HepG2 (cell line): ENCODE measurements around the gene TTC32. TPM values are rescaled to one million over a fixed set of nuclear protein-coding genes. Genes with fewer than 3 reads are reported as not detected.
A peak's percentile ranks its signal among the peaks of the same experiment; 100 is the strongest.

Experiments used
- AHDC1 ChIP-seq: sonication (generic); formaldehyde crosslinking; IDR thresholded peaks from 2 replicates; pipeline ENCODE4 v1.5.1; 2020; ENCODE audit warnings: mild to moderate bottlenecking, missing genetic modification reagents, borderline replicate concordance
- GPN1 ChIP-seq: sonication (generic); formaldehyde crosslinking; IDR thresholded peaks from 2 replicates; pipeline ENCODE4 v1.5.1; 2020; ENCODE audit warnings: missing genetic modification reagents, borderline replicate concordance
- HIC2 ChIP-seq: sonication (generic); formaldehyde crosslinking; IDR thresholded peaks from 2 replicates; pipeline ENCODE4 v1.9.0; 2022; ENCODE audit warnings: low read depth, missing genetic modification reagents
- KDM4B ChIP-seq: sonication (generic); formaldehyde crosslinking; IDR thresholded peaks from 2 replicates; pipeline ENCODE4 v1.4.0; 2020; ENCODE audit warnings: missing genetic modification reagents
- PCBP1 ChIP-seq: fragments of 200-400 bp; formaldehyde crosslinking; IDR thresholded peaks from 2 replicates; pipeline ENCODE4 v1.6.1; 2017; ENCODE audit warnings: mild to moderate bottlenecking, low read depth, low read length, borderline replicate concordance
- PHF5A ChIP-seq: IDR thresholded peaks from one replicate; pipeline ENCODE4 v1.6.1; 2018; ENCODE audit warnings: low read depth, missing genetic modification reagents; ENCODE audit not compliant: unreplicated experiment
- POLR2AphosphoS2 ChIP-seq: IDR thresholded peaks from 2 replicates; pipeline ENCODE4 v1.6.1; 2011; ENCODE audit warnings: low read depth, low read length, improper control_type of control experiment
- STAT5B ChIP-seq: sonication (generic); formaldehyde crosslinking; IDR thresholded peaks from 2 replicates; pipeline ENCODE4 v1.4.0; 2020; ENCODE audit warnings: missing genetic modification reagents
- ZIK1 ChIP-seq: sonication (generic); formaldehyde crosslinking; IDR thresholded peaks from 2 replicates; pipeline ENCODE4 v1.5.0; 2020; ENCODE audit warnings: mild to moderate bottlenecking, low read depth, missing genetic modification reagents, borderline replicate concordance
- ZNF205 ChIP-seq: IDR thresholded peaks from 2 replicates; pipeline ENCODE4 v1.6.1; 2018; ENCODE audit warnings: missing biosample characterization, missing genetic modification reagents
- ZNF350 ChIP-seq: sonication (generic); formaldehyde crosslinking; IDR thresholded peaks from 2 replicates; pipeline ENCODE4 v1.4.0; 2020; ENCODE audit warnings: mild to moderate bottlenecking, low read depth, missing genetic modification reagents, borderline replicate concordance
- ZNF562 ChIP-seq: sonication (generic); formaldehyde crosslinking; IDR thresholded peaks from 2 replicates; pipeline ENCODE4 v1.8.0; 2022; ENCODE audit warnings: missing genetic modification reagents, borderline replicate concordance
- ZNF788 ChIP-seq: sonication (generic); formaldehyde crosslinking; IDR thresholded peaks from 2 replicates; pipeline ENCODE4 v1.5.0; 2020; ENCODE audit warnings: mild to moderate bottlenecking, missing genetic modification reagents, borderline replicate concordance
- ZNF878 ChIP-seq: sonication (generic); formaldehyde crosslinking; IDR thresholded peaks from 2 replicates; pipeline ENCODE4 v1.8.1; 2023; ENCODE audit warnings: mild to moderate bottlenecking, missing genetic modification reagents, moderate library complexity
- ZSCAN5A ChIP-seq: sonication (generic); formaldehyde crosslinking; IDR thresholded peaks from 2 replicates; pipeline ENCODE4 v1.8.0; 2022; ENCODE audit warnings: mild to moderate bottlenecking, missing genetic modification reagents, borderline replicate concordance
- ZSCAN9 ChIP-seq: IDR thresholded peaks from 2 replicates; pipeline ENCODE4 v1.6.1; 2016; ENCODE audit warnings: borderline replicate concordance
- polyA plus RNA-seq, 8 experiments: library from polyadenylated mRNA; depleted of rRNA in 3 of 8; stranded (reverse) in 7 of 8; unstranded in 1 of 8; fragments of >200 nt; fragmentation: Illumina TruSeq in 4 of 8; extraction: Trizol in 4 of 8; gene quantifications; 2 replicates each; pipeline versions ENCODE4 v1.2.1 to v1.2.3, GENCODE V29; 2011 to 2016; ENCODE audit warnings: low read depth in 4 of 8, missing spikeins in 1 of 8, mixed read lengths in 1 of 8; ENCODE audit not compliant: insufficient read depth in 1 of 8
- total RNA-seq, 5 experiments: library from RNA; depleted of rRNA; stranded (reverse); fragments of >200 nt; fragmentation: Illumina TruSeq; extraction: Trizol; gene quantifications; 2 replicates each; pipeline ENCODE4 v1.2.3, GENCODE V29; 2016; ENCODE audit warnings: low read depth in 1 of 5
- TF ChIP-seq, protein P1 (sequence below): sonication (generic); formaldehyde crosslinking; conservative IDR thresholded peaks from 2 replicates; pipeline ENCODE4 v1.4.0; 2020; ENCODE audit warnings: missing genetic modification reagents

The TTC32 gene
- total and polyA plus RNA-seq, 2 of the 13 experiments (the other 11 are each of a cell fraction or from before 2014, with no cell fraction given): 21.6 to 38.3 TPM

GRCh38 chr2:19901442-19902215 is at the start of gene TTC32 (continued):
- TF ChIP-seq AHDC1 (CRISPR knock-in tag) (no peak), HIC2 (CRISPR knock-in tag) (no peak; the same call in 1 of the 2 replicates), ZSCAN9 (CRISPR knock-in tag) (peak; percentile 78), GPN1 (CRISPR knock-in tag) (0 out of 2 replicates have a peak, but pooled peaks have one; percentile 70), ZNF788 (CRISPR knock-in tag) (peak; percentile 97), KDM4B (no peak), ZSCAN5A (CRISPR knock-in tag) (peak; percentile 17; the same call in 1 of the 2 replicates), ZNF205 (peak; percentile 92; the same call in 1 of the 2 replicates), POLR2AphosphoS2 (peak; percentile 79), ZNF350 (CRISPR knock-in tag) (peak; percentile 98), ZNF878 (no peak; the same call in 1 of the 2 replicates), ZIK1 (CRISPR knock-in tag) (peak; percentile 74; the same call in 1 of the 2 replicates), STAT5B (CRISPR knock-in tag) (peak; percentile 56; the same call in 1 of the 2 replicates), PCBP1 (no peak; the same call in 1 of the 2 replicates), PHF5A (CRISPR knock-in tag) (peak; percentile 37), ZNF562 (CRISPR knock-in tag) (no peak)
- TF ChIP-seq, protein P1, sequence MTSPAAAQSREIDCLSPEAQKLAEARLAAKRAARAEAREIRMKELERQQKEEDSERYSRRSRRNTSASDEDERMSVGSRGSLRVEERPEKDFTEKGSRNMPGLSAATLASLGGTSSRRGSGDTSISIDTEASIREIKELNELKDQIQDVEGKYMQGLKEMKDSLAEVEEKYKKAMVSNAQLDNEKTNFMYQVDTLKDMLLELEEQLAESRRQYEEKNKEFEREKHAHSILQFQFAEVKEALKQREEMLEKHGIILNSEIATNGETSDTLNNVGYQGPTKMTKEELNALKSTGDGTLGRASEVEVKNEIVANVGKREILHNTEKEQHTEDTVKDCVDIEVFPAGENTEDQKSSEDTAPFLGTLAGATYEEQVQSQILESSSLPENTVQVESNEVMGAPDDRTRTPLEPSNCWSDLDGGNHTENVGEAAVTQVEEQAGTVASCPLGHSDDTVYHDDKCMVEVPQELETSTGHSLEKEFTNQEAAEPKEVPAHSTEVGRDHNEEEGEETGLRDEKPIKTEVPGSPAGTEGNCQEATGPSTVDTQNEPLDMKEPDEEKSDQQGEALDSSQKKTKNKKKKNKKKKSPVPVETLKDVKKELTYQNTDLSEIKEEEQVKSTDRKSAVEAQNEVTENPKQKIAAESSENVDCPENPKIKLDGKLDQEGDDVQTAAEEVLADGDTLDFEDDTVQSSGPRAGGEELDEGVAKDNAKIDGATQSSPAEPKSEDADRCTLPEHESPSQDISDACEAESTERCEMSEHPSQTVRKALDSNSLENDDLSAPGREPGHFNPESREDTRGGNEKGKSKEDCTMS (CRISPR knock-in tag): no peak
